ENCODE data around the gene DHFR2.
"Not testable (repeated sequence)": the region's sequence is repeated elsewhere in the genome, so short reads cannot be mapped to it uniquely, and the experiment has no call there.

DHFR2 gene

DNA sequence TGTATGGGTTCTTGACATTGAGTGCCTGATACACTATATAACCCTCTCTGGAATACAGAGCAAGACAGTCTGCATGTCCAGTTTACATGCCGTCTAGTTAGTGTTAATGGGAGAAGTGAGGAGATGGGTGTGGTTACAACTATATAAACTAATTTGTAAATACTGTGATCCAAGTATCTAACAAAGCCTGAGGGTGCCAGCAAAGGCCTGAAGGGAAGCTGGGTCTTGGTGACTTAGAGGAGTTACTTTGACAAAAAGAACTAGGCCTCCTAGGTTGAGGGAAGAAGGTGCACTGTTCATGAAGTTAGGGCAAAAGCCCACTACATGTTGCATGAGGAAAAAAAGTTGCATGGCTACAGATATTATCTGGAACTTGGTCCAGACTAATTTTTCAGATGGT is 2.4 kb upstream of the DHFR2 start:
- no peaks in the 10 kb centered on the region for H3K9me3 ChIP-seq (ENCODE audit: control insufficient read depth, low read length)
- WGBS, 2 experiments (ENCODE audit: insufficient coverage in 2 of 2), result no CpG with 5 or more reads among the region's 1 CpG

DNA sequence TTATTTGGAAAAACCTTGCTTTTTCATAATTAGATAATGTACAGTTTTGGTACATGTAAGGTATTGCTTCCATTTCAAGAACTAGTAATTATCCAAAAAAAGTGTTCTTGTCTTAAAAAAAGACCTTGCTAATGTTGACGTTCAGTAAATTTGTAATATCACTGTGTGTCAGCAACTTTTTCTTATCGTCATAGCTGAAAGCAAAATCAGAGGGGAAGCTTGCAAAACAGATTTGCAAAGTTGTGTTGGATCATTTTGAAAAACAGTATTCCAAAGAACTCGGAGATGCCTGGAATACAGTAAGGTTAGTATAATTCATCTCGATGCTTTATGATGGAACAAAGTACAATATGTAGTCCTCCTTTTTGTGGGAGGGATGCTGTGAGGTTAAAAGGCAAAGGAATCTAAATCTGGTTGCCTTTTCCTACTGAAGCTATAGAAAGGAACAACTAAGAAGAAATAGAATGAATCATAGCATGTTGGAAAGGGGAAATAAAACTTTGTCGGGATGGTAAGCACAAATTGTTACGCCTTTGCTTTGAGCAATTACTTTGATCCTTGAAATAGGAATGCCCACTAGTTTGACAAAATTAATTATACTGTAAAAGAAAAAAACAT is 1.6 kb upstream of the DHFR2 start:
- H3K4me1 ChIP-seq (ENCODE audit: control insufficient read depth, insufficient read depth, low read length, poor library complexity, severe bottlenecking), result no peaks in the 10 kb centered on the region
- no peaks in the 10 kb centered on the region for H3K9me3 ChIP-seq (ENCODE audit: control insufficient read depth, low read length)
- H3K4me3 ChIP-seq (ENCODE audit: extremely low read depth, insufficient read depth, low read length, poor library complexity, severe bottlenecking), result no peak overlapping the region
- H3K27ac ChIP-seq (ENCODE audit: low read depth, low read length, severe bottlenecking), result no peak overlapping the region
- peaks cover 17% of the 10 kb centered on the region for H3K36me3 ChIP-seq (ENCODE audit: control insufficient read depth, insufficient read depth, low read length)
- 96 to 98% methylated on average over 4 to 5 of the region's 6 CpGs for WGBS, 2 experiments (ENCODE audit: insufficient coverage in 2 of 2)

More for the DNA sequence above, 2.4 kb upstream of the DHFR2 start:
- Histone ChIP-seq H3K4me3 (ENCODE audit: extremely low read depth, insufficient read depth, low read length, poor library complexity, severe bottlenecking) (no peak overlapping the region), H3K27ac (ENCODE audit: low read depth, low read length, severe bottlenecking) (no peak overlapping the region), H3K36me3 (ENCODE audit: control insufficient read depth, insufficient read depth, low read length) (peaks cover 17% of the 10 kb centered on the region), H3K4me1 (ENCODE audit: control insufficient read depth, insufficient read depth, low read length, poor library complexity, severe bottlenecking) (no peaks in the 10 kb centered on the region)

DNA sequence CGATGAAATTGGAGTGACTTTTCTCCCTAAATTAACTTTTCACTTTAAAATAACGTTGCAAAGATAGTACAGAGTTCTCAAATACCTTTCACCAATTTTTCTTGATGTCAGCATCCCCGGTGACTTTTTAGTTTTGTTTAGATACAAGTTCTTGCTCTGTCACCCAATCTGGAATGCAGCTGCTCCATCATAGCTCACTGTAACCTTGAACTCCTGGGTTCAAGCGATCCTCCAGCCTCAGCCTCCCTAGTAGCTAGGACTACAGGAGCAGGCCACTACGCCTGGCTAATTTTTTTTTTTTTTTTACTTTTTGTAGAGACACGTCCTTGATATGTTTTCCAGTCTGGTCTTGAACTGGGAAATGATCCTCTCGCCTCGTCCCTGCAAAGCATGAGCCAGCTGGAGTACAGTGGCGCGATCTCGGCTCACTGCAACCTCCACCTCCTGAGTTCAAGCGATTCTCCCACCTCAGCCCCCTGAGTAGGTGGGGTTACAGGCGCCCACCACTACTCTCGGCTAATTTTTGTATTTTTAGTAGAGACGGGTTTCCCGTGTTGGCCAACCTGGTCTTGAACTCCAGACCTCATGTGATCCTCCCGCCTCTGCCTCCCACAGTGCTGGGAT is 892 bp upstream of the DHFR2 start:
- WGBS, 2 experiments (ENCODE audit: insufficient coverage in 2 of 2), result 76 to 83% methylated on average over 12 of the region's 17 CpGs
- H3K4me3 ChIP-seq (ENCODE audit: extremely low read depth, insufficient read depth, low read length, poor library complexity, severe bottlenecking), result peak overlapping the region; percentile 60
- H3K4me1 ChIP-seq (ENCODE audit: control insufficient read depth, insufficient read depth, low read length, poor library complexity, severe bottlenecking), result no peaks in the 10 kb centered on the region
- H3K27ac ChIP-seq (ENCODE audit: low read depth, low read length, severe bottlenecking), result peak overlapping the region; percentile 97
- no peaks in the 10 kb centered on the region for H3K9me3 ChIP-seq (ENCODE audit: control insufficient read depth, low read length)
- H3K36me3 ChIP-seq (ENCODE audit: control insufficient read depth, insufficient read depth, low read length), result peaks cover 17% of the 10 kb centered on the region

DNA sequence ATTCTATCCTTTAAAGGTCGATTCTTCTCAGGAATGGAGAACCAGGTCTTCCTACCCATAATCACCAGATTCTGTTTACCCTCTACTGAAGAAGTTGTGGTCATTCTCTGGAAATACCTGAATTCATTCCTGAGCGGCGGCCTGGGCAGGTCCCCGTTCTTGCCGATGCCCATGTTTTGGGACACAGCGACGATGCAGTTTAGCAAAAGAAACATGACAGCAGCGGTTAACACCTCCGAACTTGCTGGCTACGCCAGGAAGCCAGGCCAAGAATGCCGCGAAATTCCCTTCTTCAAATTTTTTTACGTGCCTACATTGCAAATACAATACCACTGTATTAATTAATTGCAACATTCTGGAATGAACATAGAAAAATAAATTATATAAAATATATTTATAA is 1.4 kb downstream of the DHFR2 start:
- WGBS, 2 experiments (ENCODE audit: insufficient coverage in 2 of 2), result 94 to 97% methylated on average over 9 to 10 of the region's 13 CpGs

DNA sequence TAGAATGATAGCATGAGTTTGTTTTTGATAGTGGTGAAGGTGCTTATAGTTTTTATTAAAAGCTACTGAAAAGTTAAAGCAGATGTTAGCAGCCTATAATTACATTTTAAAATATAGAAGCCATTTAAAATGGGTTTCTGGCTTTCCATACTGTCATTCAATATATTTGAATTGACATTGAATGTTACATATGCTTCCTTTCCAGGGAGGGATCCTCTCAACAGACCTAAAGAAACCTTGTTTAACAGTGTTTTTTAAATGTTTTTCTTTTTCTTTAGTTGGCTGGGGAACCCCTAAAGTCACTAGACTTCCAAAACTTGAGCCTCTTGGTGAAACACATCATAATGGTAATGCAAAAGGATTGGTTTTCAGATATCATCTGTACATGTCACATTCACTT is 12.2 kb downstream of the DHFR2 start:
- H3K27ac ChIP-seq (ENCODE audit: low read depth, low read length, severe bottlenecking), result no peak overlapping the region
- peaks cover 9% of the 10 kb centered on the region for H3K36me3 ChIP-seq (ENCODE audit: control insufficient read depth, insufficient read depth, low read length)
- H3K4me3 ChIP-seq (ENCODE audit: extremely low read depth, insufficient read depth, low read length, poor library complexity, severe bottlenecking), result no peak overlapping the region
- no peaks in the 10 kb centered on the region for H3K4me1 ChIP-seq (ENCODE audit: control insufficient read depth, insufficient read depth, low read length, poor library complexity, severe bottlenecking)
- no peaks in the 10 kb centered on the region for H3K9me3 ChIP-seq (ENCODE audit: control insufficient read depth, low read length)

More for the DNA sequence above, 1.4 kb downstream of the DHFR2 start:
- Histone ChIP-seq H3K4me3 (ENCODE audit: extremely low read depth, insufficient read depth, low read length, poor library complexity, severe bottlenecking) (no peak overlapping the region), H3K27ac (ENCODE audit: low read depth, low read length, severe bottlenecking) (no peak overlapping the region), H3K9me3 (ENCODE audit: control insufficient read depth, low read length) (no peaks in the 10 kb centered on the region), H3K36me3 (ENCODE audit: control insufficient read depth, insufficient read depth, low read length) (peaks cover 9% of the 10 kb centered on the region), H3K4me1 (ENCODE audit: control insufficient read depth, insufficient read depth, low read length, poor library complexity, severe bottlenecking) (no peaks in the 10 kb centered on the region)

DNA sequence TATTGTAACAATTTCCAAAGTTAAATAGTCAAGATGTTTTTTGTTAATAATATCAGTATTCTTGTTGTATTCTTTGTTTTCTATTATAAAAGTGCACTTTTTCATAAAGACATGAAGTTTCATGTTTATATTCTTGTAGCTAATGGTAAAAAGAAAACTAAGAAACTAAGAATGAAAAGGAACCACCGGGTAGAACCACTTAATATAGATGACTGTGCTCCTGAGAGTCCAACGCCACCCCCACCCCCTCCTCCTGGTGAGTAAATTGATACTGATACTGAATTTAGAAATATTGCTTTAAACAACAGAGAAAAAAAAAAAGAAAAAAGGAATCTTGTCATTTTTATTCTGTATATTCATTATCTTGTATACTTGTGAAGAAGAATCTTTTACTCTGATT is 13.4 kb downstream of the DHFR2 start:
- Histone ChIP-seq H3K9me3 (ENCODE audit: control insufficient read depth, low read length) (peaks cover 3% of the 10 kb centered on the region), H3K4me3 (ENCODE audit: extremely low read depth, insufficient read depth, low read length, poor library complexity, severe bottlenecking) (no peak overlapping the region), H3K36me3 (ENCODE audit: control insufficient read depth, insufficient read depth, low read length) (peaks cover 21% of the 10 kb centered on the region), H3K4me1 (ENCODE audit: control insufficient read depth, insufficient read depth, low read length, poor library complexity, severe bottlenecking) (no peaks in the 10 kb centered on the region), H3K27ac (ENCODE audit: low read depth, low read length, severe bottlenecking) (no peak overlapping the region)
- no CpG with 5 or more reads among the region's 2 CpGs for WGBS, 2 experiments (ENCODE audit: insufficient coverage in 2 of 2)

DNA sequence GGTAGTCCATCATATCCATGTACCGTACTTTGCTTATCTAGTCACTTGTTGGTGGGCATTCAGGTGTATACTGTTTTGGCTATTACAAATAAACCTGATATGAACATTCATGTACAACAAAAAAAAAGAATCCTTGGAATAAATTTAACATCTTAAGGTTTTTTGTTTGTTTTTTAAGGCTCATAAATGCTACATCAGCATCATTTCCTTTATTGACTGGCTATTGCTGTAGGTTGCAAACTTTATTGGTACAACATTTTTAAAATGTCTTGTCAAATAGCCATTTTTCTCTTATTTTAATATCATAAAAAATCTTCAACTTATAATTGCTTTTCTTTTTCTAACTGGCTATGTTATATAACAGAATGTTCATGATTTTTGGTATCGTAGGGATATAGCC is 16.2 kb downstream of the DHFR2 start:
- no CpG with 5 or more reads among the region's 2 CpGs for WGBS, 2 experiments (ENCODE audit: insufficient coverage in 2 of 2)
- Histone ChIP-seq H3K27ac (ENCODE audit: low read depth, low read length, severe bottlenecking) (no peak overlapping the region), H3K4me1 (ENCODE audit: control insufficient read depth, insufficient read depth, low read length, poor library complexity, severe bottlenecking) (no peaks in the 10 kb centered on the region), H3K4me3 (ENCODE audit: extremely low read depth, insufficient read depth, low read length, poor library complexity, severe bottlenecking) (no peak overlapping the region), H3K36me3 (ENCODE audit: control insufficient read depth, insufficient read depth, low read length) (peaks cover 29% of the 10 kb centered on the region), H3K9me3 (ENCODE audit: control insufficient read depth, low read length) (peaks cover 4% of the 10 kb centered on the region)

DNA sequence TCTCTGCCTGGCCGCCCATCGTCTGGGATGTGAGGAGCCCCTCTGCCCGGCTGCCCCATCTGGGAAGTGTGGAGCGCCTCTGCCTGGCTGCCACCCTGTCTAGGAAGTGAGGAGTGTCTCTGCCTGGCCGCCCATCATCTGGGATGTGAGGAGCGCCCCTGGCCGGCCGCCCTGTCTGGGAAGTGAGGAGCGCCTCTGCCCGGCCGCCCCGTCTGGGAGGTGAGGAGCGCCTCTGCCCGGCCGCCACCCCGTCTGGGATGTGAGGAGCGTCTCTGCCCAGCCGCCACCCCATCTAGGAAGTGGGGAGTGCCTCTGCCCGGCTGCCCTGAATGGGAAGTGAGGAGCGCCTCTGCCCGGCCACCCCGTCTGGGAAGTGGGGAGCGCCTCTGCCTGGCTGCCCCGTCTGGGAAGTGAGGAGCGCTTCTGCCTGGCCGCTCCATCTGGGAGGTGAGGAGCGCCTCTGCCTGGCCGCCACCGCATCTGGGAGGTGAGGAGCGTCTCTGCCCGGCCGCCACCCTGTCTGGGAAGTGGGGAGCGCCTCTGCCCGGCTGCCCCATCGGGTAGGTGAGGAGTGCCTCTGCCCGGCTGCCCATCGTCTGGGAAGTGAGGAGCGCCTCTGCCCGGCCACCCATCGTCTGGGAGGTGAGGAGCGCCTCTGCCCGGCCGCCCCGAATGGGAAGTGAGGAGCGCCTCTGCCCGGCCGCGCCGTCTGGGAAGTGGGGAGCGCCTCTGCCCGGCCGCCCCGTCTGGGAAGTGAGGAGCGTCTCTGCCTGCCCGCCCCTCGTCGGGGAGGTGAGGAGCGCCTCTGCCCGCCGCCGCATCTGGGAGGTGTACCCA is 18.4 kb downstream of the DHFR2 start:
- H3K27ac ChIP-seq (ENCODE audit: low read depth, low read length, severe bottlenecking); H3K4me3 ChIP-seq (ENCODE audit: extremely low read depth, insufficient read depth, low read length, poor library complexity, severe bottlenecking); H3K4me1 ChIP-seq (ENCODE audit: control insufficient read depth, insufficient read depth, low read length, poor library complexity, severe bottlenecking); H3K9me3 ChIP-seq (ENCODE audit: control insufficient read depth, low read length): not testable (repeated sequence)
- WGBS, 2 experiments (ENCODE audit: insufficient coverage in 2 of 2), result 96 to 97% methylated on average over 46 to 61 of the region's 61 CpGs
- H3K36me3 ChIP-seq (ENCODE audit: control insufficient read depth, insufficient read depth, low read length), result peaks cover 37% of the 10 kb centered on the region

DNA sequence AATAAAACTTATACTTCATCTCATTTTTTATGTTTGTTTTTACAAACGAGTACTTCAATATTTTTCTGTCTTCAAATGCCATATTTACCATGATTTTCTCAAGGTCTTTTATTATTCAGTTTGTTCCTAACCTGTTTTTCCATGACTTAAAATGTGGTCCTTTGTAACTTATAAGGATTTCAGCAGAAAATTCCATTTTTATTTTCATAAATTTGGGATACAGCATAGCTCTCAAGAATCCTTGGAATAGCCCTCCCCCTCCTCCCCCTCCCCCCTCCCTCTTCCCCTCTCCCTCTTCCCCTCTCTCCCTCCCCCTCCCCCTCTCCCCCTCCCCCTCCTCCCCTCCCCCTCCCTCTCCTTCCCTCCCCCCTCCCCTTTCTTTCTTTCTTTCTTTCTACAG is 19.4 kb downstream of the DHFR2 start:
- Histone ChIP-seq H3K9me3 (ENCODE audit: control insufficient read depth, low read length) (peaks cover 4% of the 10 kb centered on the region), H3K36me3 (ENCODE audit: control insufficient read depth, insufficient read depth, low read length) (peaks cover 43% of the 10 kb centered on the region), H3K27ac (ENCODE audit: low read depth, low read length, severe bottlenecking) (no peak overlapping the region), H3K4me1 (ENCODE audit: control insufficient read depth, insufficient read depth, low read length, poor library complexity, severe bottlenecking) (no peaks in the 10 kb centered on the region), H3K4me3 (ENCODE audit: extremely low read depth, insufficient read depth, low read length, poor library complexity, severe bottlenecking) (no peak overlapping the region)
- no CpG with 5 or more reads among the region's 1 CpG for WGBS, 2 experiments (ENCODE audit: insufficient coverage in 2 of 2)

DNA sequence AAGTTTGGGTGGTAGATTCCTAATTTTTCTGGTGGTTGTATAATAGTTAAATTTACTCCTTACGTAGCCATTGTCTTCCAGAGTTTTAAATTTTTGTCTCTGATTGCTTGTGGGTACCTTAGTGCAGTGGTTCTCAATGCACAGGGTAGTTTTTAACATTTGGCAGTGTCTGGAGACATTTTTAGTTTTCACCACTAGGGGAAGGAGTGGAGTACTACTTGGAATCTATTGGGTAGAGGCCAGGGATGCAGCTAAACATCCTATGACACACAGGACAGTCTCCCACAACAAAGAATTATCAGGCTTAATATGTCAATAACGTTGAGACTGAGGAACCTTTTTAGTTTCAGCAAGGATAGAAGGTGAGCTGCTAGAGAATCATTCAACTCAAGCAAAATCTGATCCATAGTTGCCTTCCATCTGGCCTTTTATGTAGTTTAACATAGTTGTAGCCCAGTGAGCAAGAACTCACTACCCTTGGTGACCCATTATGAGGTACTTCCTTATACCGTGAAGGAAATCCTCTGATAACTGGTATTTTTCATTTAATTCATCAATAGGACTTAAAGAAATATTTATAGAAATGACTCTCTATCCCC is 25.7 kb downstream of the DHFR2 start:
- WGBS, 2 experiments (ENCODE audit: insufficient coverage in 2 of 2), result 100% methylated on average over 1 of the region's 3 CpGs; no CpG with 5 or more reads in 1 of the 2 experiments
- H3K4me1 ChIP-seq (ENCODE audit: control insufficient read depth, insufficient read depth, low read length, poor library complexity, severe bottlenecking), result no peaks in the 10 kb centered on the region
- no peak overlapping the region for H3K4me3 ChIP-seq (ENCODE audit: extremely low read depth, insufficient read depth, low read length, poor library complexity, severe bottlenecking)

More for the DNA sequence above, 25.7 kb downstream of the DHFR2 start:
- Histone ChIP-seq H3K27ac (ENCODE audit: low read depth, low read length, severe bottlenecking) (no peak overlapping the region), H3K36me3 (ENCODE audit: control insufficient read depth, insufficient read depth, low read length) (peaks cover 22% of the 10 kb centered on the region), H3K9me3 (ENCODE audit: control insufficient read depth, low read length) (no peaks in the 10 kb centered on the region)

Measured in mesodermal cell (in vitro differentiated cells).